B cell (primary cell): ENCODE results near the gene GPR148.

ENCODE experiments used
- EZH2 ChIP-seq: IDR thresholded peaks from 2 replicates; pipeline ENCODE4 v1.6.1; 2012; ENCODE audit warnings: borderline replicate concordance, low read depth, mild to moderate bottlenecking, moderate library complexity, low read length; ENCODE audit not compliant: insufficient read depth, poor library complexity, severe bottlenecking
- TF ChIP-seq, protein P1 (sequence below): fragments of 200-600 bp; IDR thresholded peaks from one replicate; pipeline ENCODE4 v1.8.0; 2022; ENCODE audit warnings: antibody characterized with exemption, mild to moderate bottlenecking

DNA sequence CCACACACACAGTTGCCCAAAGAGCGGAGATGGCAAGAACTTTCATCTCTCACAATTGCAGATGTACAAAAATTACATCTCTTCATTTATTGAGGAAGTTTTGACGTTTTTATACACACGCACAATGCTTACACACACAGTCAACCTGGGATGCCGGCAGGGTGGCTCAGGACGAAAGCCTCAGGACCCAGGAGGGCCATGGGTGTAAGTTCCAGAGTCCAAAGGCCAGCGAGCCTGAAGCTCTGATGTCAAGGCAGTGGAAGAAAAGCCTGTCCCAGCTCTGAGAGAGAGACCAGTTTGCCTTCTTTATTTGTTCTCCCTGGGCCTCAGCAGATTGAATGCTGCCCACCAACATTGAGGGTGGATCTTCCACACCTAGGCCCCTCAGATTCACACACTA is 36.6 kb downstream of the GPR148 start:
- TF ChIP-seq, protein P1, sequence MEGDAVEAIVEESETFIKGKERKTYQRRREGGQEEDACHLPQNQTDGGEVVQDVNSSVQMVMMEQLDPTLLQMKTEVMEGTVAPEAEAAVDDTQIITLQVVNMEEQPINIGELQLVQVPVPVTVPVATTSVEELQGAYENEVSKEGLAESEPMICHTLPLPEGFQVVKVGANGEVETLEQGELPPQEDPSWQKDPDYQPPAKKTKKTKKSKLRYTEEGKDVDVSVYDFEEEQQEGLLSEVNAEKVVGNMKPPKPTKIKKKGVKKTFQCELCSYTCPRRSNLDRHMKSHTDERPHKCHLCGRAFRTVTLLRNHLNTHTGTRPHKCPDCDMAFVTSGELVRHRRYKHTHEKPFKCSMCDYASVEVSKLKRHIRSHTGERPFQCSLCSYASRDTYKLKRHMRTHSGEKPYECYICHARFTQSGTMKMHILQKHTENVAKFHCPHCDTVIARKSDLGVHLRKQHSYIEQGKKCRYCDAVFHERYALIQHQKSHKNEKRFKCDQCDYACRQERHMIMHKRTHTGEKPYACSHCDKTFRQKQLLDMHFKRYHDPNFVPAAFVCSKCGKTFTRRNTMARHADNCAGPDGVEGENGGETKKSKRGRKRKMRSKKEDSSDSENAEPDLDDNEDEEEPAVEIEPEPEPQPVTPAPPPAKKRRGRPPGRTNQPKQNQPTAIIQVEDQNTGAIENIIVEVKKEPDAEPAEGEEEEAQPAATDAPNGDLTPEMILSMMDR, result no peak
- TF ChIP-seq EZH2, result no peak
